GM19099 (cell line): ENCODE measurements around the gene MAP6D1.

Source experiments
- POLR2A ChIP-seq: IDR thresholded peaks from 3 replicates; pipeline ENCODE4 v1.6.1; 2011; ENCODE audit warnings: low read depth; ENCODE audit not compliant: insufficient read length; ENCODE audit errors: extremely low read depth

The MAP6D1 gene

DNA sequence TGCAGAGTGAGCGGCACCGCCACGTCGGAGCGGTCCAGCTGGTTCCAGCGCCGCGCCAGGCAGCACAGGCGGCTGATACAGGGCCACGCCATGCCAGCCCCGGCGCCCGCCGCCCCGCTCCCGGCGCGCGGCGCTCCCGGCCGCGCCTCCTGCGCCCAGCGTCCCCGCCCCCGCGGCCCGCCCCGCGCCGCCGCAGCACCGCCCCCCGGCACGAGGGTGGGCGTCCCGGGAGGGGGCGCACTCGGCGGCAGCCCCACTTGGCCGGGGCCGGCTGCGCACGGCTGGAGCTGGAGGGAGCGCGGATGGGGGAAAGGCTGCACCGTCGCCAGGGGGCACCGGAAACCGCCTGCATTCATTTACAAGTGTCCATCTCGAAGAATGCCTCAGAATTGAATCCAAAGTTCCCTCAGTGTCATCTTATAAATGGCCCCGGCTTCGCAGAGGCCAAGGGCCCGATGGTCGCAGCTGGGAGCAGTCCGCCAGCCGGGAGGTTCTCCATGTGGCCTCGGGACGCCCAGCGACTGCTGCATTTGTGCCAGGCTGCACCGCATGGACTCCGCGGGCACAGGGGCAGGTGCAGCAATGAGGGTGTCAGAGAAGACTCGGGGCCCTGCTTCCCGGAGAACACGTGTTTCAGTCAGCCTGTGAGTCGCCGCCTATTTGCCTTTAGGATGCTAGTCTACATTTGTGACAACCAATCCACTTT, at the start of gene MAP6D1:
TSS of gene MAP6D1 (minus strand) at position 122 of the 706 bp plus-strand sequence. CDS start at position 92, 30 bp downstream.
- TF ChIP-seq POLR2A: no peak

- TF ChIP-seq POLR2A: no peak
Observed at GRCh38 chr3:183873914-183874313, 48.5 kb upstream of the MAP6D1 start.

DNA sequence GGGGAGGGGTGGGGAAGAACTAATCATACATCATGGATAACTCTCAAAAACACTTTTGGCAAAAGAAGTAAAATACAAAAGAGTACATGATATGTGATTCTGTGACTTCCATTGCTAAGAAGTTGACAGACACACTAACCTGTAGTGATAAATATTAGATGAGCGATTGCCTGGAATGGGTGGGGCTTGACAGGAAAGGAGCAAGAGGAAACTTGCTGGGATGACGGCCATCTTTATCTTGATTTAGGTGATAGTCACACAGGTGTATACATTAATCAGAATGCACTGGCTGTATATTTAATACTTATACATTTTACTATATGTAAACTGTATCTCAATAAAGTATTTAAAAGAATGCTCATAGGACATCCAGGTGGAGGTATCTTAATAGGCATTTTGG, 46.2 kb upstream of the MAP6D1 start:
- no peak for TF ChIP-seq POLR2A

- TF ChIP-seq POLR2A: no peak
Observed at GRCh38 chr3:183870563-183870962, 45.2 kb upstream of the MAP6D1 start.

DNA sequence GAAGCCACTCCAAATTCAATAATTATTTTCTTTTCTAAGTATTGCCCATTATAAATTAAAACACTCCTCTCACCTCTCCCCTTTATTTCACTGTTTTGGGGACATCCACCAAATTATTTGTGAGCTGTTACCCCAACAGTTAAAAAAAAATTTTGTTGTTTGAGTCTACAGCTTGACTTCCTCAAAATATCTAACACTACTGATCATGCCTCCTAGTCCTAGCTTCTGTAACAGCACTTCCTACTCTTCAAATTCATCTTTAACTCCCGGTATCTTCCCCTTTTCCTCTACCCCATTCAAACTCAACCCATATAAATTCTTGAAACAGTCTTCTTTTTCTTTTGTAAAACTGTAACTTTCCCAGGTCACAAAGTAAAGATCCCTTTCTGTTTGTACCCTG, 43.4 kb upstream of the MAP6D1 start:
- no peak for TF ChIP-seq POLR2A

DNA sequence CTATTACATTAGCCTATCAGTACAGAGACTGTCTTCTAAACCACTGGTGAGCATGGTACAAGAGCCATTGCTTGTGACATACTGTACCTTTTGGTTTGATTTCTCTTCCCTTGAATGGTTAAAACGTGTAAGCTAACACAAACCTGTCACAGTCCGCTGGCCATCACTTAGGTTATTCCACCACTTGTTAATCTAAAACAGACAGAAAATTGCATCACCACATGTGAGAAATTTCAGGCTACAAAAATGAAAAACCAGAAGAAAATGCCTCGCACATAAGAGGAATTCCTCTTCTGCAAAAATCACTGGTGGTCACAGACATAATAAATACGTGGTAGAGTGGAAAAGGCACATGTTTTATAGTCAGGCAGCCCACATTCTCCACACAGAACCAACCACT, 37.2 kb upstream of the MAP6D1 start:
- TF ChIP-seq POLR2A: no peak

GRCh38 chr3:183857863-183858262, 32.5 kb upstream of the MAP6D1 start:
- TF ChIP-seq POLR2A: no peak

GRCh38 chr3:183854318-183855035, 29.1 kb upstream of the MAP6D1 start:
- no peak for TF ChIP-seq POLR2A

DNA sequence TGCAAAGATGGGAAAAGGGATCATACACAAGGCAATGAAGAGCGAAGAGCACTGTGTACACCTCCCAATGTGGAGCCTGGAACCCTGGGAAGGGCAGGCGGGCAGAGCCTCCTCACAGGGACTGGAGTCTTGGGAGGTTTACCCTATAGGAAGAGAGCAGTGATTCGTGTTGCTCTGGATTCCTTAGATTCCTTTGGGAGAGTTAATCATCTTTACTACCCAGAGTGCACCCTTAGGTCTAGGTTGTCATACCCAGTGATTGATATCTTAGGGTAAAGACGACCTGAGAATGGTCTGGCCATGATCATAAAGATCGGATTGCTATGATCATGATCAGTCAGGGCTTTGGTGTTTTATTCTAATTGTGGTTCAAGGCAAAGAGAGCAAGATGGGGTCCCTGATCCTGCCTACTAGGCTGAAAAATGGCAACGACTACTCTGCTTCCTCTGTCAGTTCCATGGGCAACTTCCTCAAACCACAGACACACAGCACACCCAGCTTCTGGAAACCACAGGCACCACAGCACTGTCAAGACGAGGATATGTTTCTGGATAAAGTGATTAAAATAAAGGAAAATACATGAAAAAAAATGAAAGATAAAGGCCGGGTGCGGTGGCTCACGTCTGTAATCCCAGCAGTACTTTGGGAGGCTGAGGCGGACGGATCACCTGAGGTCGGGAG, 20.4 kb upstream of the MAP6D1 start:
- TF ChIP-seq POLR2A: no peak

DNA sequence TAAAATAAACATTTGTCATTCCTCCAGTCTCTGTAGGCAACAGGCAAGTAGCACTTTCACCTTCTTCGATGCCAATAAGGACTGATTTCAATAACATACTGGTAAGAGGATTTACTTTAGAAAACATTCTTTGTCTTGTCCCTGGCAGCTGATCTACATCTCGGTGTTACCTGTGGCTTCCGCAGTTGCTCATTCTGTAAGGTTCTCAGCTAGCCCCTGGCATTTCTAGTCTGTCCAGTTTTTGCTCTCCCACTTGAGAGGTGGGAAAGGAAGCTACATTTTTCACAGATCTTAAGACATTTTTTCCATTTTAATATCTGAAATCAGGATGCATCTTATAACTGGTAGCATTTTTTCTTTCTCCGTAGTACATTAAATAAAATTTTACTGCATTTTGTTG, 19.7 kb upstream of the MAP6D1 start:
- no peak for TF ChIP-seq POLR2A

GRCh38 chr3:183844606-183845005, 19.2 kb upstream of the MAP6D1 start:
- no peak for TF ChIP-seq POLR2A

- TF ChIP-seq POLR2A: no peak
Observed at GRCh38 chr3:183839751-183840150, 14.4 kb upstream of the MAP6D1 start.

GRCh38 chr3:183837894-183838293, 12.5 kb upstream of the MAP6D1 start:
- TF ChIP-seq POLR2A: no peak

DNA sequence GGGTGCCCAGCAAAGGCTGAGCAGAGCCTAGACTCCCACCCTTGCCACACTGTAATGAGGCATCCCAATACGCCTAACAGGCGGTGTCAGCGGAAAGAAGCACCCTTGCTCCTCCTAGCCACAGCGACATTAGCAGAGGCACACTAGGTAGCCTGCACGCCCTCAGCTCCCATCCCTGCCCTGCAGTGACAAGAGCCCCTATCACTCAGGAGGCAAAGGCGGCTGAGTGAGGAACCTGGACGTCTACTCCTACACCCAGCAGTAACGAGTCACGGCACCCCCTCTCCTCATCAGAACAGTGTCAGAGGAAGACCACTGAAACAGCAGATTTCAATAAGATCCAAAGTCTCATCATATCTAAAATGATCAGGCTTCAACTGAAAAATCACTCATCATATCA, 12.0 kb upstream of the MAP6D1 start:
- TF ChIP-seq POLR2A: no peak

DNA sequence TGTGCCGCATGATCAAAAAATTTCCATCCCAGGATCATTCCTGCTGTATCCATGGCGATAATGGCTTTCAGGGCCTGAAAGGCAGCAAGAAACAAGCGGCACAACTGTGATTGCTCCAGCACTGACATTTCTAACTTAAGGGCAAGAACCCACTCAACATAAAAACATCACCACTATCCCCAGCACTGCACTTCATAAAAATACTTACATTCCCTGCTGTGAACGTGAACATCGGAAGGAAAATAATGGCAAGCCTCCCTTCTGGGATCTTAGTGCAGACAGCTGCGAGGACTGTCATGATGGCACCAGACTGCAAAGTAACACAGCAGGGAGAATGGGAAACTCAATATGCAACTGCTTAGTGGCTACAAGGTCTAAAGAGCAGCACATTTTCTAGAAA, 8.1 kb upstream of the MAP6D1 start:
- no peak for TF ChIP-seq POLR2A

GRCh38 chr3:183830187-183830586, 4.8 kb upstream of the MAP6D1 start:
- no peak for TF ChIP-seq POLR2A
